Bronchial epithelial cell (primary cell): ENCODE data around the gene XRCC4. TPM values are rescaled to one million over a fixed set of nuclear protein-coding genes. Genes with fewer than 3 reads are reported as not detected.
A peak's percentile ranks its signal among the peaks of the same experiment; 100 is the strongest.

Source experiments
- DNase-seq: peaks from one replicate; pipeline ENCODE4 v3.0.0-alpha.2; 2010; ENCODE audit warnings: low read depth
- FAIRE-seq: peaks from 2 replicates; lab custom pipeline; 2011; peaks lifted over from hg19 to GRCh38; lab: Jason Lieb, UNC
- H3K27me3 ChIP-seq: 2 replicates; pipeline ENCODE4 v1.5.1; 2011; ENCODE audit warnings: low read length; ENCODE audit not compliant: control insufficient read depth, insufficient read depth
- H3K36me3 ChIP-seq: 2 replicates; pipeline ENCODE4 v1.5.1; 2011; ENCODE audit warnings: low read length; ENCODE audit not compliant: control insufficient read depth, insufficient read depth
- H3K4me3 ChIP-seq: 2 replicates; pipeline ENCODE4 v1.5.1; 2011; ENCODE audit warnings: mild to moderate bottlenecking, low read depth, low read length, control low read depth
- total RNA-seq: library from RNA; depleted of rRNA; stranded (reverse); fragments of >200 nt; gene quantifications from 2 replicates; pipeline ENCODE4 v1.2.1, GENCODE V29; 2014
- TF ChIP-seq, protein P1 (sequence below): IDR thresholded peaks from 2 replicates; pipeline ENCODE4 v1.5.1; 2011; ENCODE audit warnings: mild to moderate bottlenecking, moderate library complexity, low read length, control low read depth, inconsistent platforms; ENCODE audit not compliant: insufficient read depth, severe bottlenecking

Gene XRCC4
- total RNA-seq, 1 donor from 2014 or later = 9.5 TPM

- no peaks in the 10 kb centered on the region for H3K36me3 ChIP-seq
- FAIRE-seq = no peak
- no peak overlapping the region for H3K4me3 ChIP-seq
- TF ChIP-seq, protein P1, sequence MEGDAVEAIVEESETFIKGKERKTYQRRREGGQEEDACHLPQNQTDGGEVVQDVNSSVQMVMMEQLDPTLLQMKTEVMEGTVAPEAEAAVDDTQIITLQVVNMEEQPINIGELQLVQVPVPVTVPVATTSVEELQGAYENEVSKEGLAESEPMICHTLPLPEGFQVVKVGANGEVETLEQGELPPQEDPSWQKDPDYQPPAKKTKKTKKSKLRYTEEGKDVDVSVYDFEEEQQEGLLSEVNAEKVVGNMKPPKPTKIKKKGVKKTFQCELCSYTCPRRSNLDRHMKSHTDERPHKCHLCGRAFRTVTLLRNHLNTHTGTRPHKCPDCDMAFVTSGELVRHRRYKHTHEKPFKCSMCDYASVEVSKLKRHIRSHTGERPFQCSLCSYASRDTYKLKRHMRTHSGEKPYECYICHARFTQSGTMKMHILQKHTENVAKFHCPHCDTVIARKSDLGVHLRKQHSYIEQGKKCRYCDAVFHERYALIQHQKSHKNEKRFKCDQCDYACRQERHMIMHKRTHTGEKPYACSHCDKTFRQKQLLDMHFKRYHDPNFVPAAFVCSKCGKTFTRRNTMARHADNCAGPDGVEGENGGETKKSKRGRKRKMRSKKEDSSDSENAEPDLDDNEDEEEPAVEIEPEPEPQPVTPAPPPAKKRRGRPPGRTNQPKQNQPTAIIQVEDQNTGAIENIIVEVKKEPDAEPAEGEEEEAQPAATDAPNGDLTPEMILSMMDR = no peak
- no peaks in the 10 kb centered on the region for H3K27me3 ChIP-seq
- DNase-seq = no peak
Observed at GRCh38 chr5:83364312-83365299, 287.3 kb downstream of the XRCC4 start.

DNA sequence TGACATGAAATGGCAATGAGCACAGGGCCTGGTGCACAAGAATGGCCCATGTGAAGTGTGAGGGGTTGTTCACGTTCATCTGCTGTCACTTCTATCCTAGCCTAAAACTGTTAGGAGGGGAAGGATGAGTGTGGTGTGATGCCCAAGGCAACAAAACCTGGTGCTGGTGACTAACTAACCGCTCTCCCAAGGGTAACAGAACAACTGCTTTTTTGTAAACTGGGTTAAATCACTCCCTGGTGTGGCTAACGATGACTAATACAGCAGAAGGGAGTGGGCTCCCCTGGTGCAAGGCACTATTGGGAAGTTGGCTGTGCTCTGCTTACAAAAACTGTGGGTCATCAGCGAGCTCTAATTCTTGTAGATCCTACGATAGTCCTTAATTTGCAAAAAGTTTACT lies 291.0 kb downstream of the XRCC4 start:
- no peaks in the 10 kb centered on the region for H3K27me3 ChIP-seq
- H3K4me3 ChIP-seq = no peak overlapping the region
- FAIRE-seq (no peak), DNase-seq (peak; percentile 65)
- no peaks in the 10 kb centered on the region for H3K36me3 ChIP-seq
- TF ChIP-seq, protein P1 = no peak

DNA sequence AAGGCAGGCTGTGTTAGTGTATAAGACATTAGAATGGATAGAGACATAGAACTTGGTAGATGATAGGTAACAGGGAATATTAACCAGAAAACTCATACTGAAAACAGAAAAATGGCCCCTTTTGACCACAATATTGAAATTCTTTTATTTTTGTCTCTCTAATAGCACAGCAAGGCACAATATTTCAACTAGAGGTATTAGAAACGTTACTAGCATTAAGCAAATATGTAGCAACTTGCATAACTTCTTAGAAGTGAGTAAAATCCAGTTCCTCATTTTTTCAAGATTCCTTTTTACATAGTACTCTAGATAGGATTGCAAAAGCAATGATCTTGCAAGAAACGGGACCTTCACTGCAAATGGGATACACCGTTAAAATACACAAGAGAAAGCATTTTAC lies 291.5 kb downstream of the XRCC4 start:
- no peaks in the 10 kb centered on the region for H3K27me3 ChIP-seq
- no peaks in the 10 kb centered on the region for H3K36me3 ChIP-seq
- TF ChIP-seq, protein P1 = no peak
- FAIRE-seq (no peak), DNase-seq (no peak)
- H3K4me3 ChIP-seq = no peak overlapping the region

DNA sequence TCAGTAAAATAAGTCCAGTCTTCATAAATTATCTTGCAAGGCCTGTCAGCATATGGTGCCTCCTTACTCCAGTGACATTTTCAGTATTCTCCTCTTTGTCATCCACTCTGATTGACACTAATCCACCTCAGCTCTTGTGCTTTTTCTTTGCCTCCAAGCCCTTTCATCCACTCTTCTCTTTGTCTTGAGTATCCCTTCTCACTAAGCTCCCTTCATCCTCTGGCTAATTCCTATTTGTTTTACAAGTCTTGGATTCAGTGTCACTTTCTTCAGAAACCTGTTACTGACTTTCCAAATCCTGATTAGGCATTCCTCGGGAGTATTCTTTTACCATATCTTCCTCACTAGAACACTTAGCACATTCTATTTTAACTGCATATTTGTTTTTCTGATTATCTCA lies 293.6 kb downstream of the XRCC4 start:
- H3K4me3 ChIP-seq = no peak overlapping the region
- DNase-seq = no peak
- FAIRE-seq = no peak
- H3K36me3 ChIP-seq = no peaks in the 10 kb centered on the region
- TF ChIP-seq, protein P1 = no peak
- H3K27me3 ChIP-seq = no peaks in the 10 kb centered on the region

DNA sequence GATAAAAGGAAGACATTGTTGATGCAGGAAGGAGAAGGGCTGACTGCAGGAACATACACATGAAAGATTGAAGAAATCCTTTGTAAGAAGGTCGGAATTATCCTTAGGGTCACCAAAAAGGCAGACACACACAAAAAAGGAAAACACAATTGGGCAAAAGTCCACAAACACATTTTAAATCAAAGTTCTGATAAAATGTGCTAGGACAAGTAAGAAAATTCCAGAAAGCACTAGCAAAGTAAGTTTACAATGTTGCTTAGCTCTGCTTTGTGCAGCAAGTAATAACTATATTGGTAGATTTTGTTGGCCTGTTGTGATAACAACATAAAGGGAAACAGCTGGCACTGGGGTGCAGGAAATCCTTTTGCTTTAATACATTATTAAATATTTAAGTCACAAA lies 294.4 kb downstream of the XRCC4 start:
- TF ChIP-seq, protein P1 = no peak
- no peaks in the 10 kb centered on the region for H3K36me3 ChIP-seq
- DNase-seq (no peak), FAIRE-seq (no peak)
- H3K4me3 ChIP-seq = no peak overlapping the region
- H3K27me3 ChIP-seq = no peaks in the 10 kb centered on the region
